CD1c-positive myeloid dendritic cell (primary cell): Measurements from ENCODE around the gene API5.
"Not testable (repeated sequence)": the region's sequence is repeated elsewhere in the genome, so short reads cannot be mapped to it uniquely, and the experiment has no call there.

Experiments
- DNase-seq: peaks from one replicate; pipeline ENCODE4 v3.0.0-alpha.2; 2016; ENCODE audit errors: extremely low spot score

Gene API5

GRCh38 chr11:43311791-43312607 lies at the start of gene API5:
Gene API5, plus strand, starts transcription at chr11:43311996. Its CDS starts 132 bp downstream, at chr11:43312128.
- peak; percentile 98 for DNase-seq

- no peak for DNase-seq
Observed at GRCh38 chr11:43267856-43268580, 43.8 kb upstream of the API5 start.

- DNase-seq = no peak
Observed at GRCh38 chr11:43268786-43269185, 43.0 kb upstream of the API5 start.

GRCh38 chr11:43269254-43269918 lies 42.4 kb upstream of the API5 start:
- no peak for DNase-seq

- no peak for DNase-seq
Observed at GRCh38 chr11:43270468-43270867, 41.3 kb upstream of the API5 start.

GRCh38 chr11:43278193-43278956 lies 33.4 kb upstream of the API5 start:
- no peak for DNase-seq

- peak; percentile 40 for DNase-seq
Observed at GRCh38 chr11:43282607-43283440, 29.0 kb upstream of the API5 start.

- no peak for DNase-seq
Observed at GRCh38 chr11:43285826-43286225, 26.0 kb upstream of the API5 start.

- no peak for DNase-seq
Observed at GRCh38 chr11:43289368-43289767, 22.4 kb upstream of the API5 start.

- DNase-seq = no peak
Observed at GRCh38 chr11:43298397-43298796, 13.4 kb upstream of the API5 start.

- no peak for DNase-seq
Observed at GRCh38 chr11:43315966-43316365, 4.2 kb downstream of the API5 start.

GRCh38 chr11:43316451-43316850 lies 4.7 kb downstream of the API5 start:
- DNase-seq = no peak

GRCh38 chr11:43327987-43328386 lies 16.2 kb downstream of the API5 start:
- DNase-seq = no peak

GRCh38 chr11:43328482-43328881 lies 16.7 kb downstream of the API5 start:
- no peak for DNase-seq

- no peak for DNase-seq
Observed at GRCh38 chr11:43341159-43341558, 29.4 kb downstream of the API5 start.

GRCh38 chr11:43351426-43351825 lies 39.6 kb downstream of the API5 start:
- not testable (repeated sequence) for DNase-seq

GRCh38 chr11:43354311-43354710 lies 42.5 kb downstream of the API5 start:
- DNase-seq = no peak

GRCh38 chr11:43356336-43356735 lies 44.5 kb downstream of the API5 start:
- DNase-seq = no peak

GRCh38 chr11:43358279-43358800 lies 46.5 kb downstream of the API5 start:
- DNase-seq = no peak

GRCh38 chr11:43358801-43359421 lies 47.1 kb downstream of the API5 start, which contains the start of gene TTC17:
Gene TTC17, plus strand, starts transcription at chr11:43358920. Its CDS starts 35 bp downstream, at chr11:43358955.
- DNase-seq = peak; percentile 96
